Measurements from ENCODE around the gene ACE.
"Not testable (repeated sequence)": the region's sequence is repeated elsewhere in the genome, so short reads cannot be mapped to it uniquely, and the experiment has no call there.

ACE gene

GRCh38 chr17:63445065-63445464 is 31.8 kb upstream of the ACE start:
- no peak for DNase-seq

GRCh38 chr17:63445571-63445953 is 31.3 kb upstream of the ACE start:
- peak; percentile 58 for DNase-seq

- peak; percentile 82 for DNase-seq
Measured at GRCh38 chr17:63445954-63446752, 30.7 kb upstream of the ACE start, which contains the start of gene CYB561. TSS of gene CYB561 (minus strand) at chr17:63446306. CDS start at chr17:63437547, 8,759 bp downstream.

- DNase-seq: peak; percentile 85
Measured at GRCh38 chr17:63446753-63447470, 29.9 kb upstream of the ACE start.

GRCh38 chr17:63447471-63448009 is 29.3 kb upstream of the ACE start:
- DNase-seq: no peak

GRCh38 chr17:63448655-63449054 is 28.2 kb upstream of the ACE start:
- no peak for DNase-seq

- DNase-seq: peak; percentile 27
Measured at GRCh38 chr17:63450551-63450950, 26.3 kb upstream of the ACE start.

- DNase-seq: no peak
Measured at GRCh38 chr17:63451150-63451549, 25.7 kb upstream of the ACE start.

- DNase-seq: no peak
Measured at GRCh38 chr17:63452046-63452961, 24.6 kb upstream of the ACE start.

- no peak for DNase-seq
Measured at GRCh38 chr17:63452962-63453551, 23.8 kb upstream of the ACE start.

GRCh38 chr17:63454357-63454756 is 22.5 kb upstream of the ACE start:
- not testable (repeated sequence) for DNase-seq

GRCh38 chr17:63454915-63455314 is 21.9 kb upstream of the ACE start:
- DNase-seq: no peak

GRCh38 chr17:63455417-63455816 is 21.4 kb upstream of the ACE start:
- DNase-seq: no peak

- DNase-seq: no peak
Measured at GRCh38 chr17:63458478-63458877, 18.4 kb upstream of the ACE start.

- no peak for DNase-seq
Measured at GRCh38 chr17:63460018-63460417, 16.8 kb upstream of the ACE start.

- no peak for DNase-seq
Measured at GRCh38 chr17:63463771-63464170, 13.1 kb upstream of the ACE start.

GRCh38 chr17:63464691-63465236 is 12.1 kb upstream of the ACE start:
- peak; percentile 21 for DNase-seq

GRCh38 chr17:63468099-63468498 is 8.8 kb upstream of the ACE start:
- DNase-seq: not testable (repeated sequence)

- no peak for DNase-seq
Measured at GRCh38 chr17:63474174-63474573, 2.7 kb upstream of the ACE start.

- DNase-seq: no peak
Measured at GRCh38 chr17:63474586-63475460, 2.0 kb upstream of the ACE start.
